NB4 (cell line): Measurements from ENCODE around the gene TUBA8.

Experiments
- CTCF ChIP-seq: IDR thresholded peaks from one replicate; pipeline ENCODE4 v1.5.1; 2012; ENCODE audit warnings: low read depth, low read length
- MAX ChIP-seq: IDR thresholded peaks from 2 replicates; pipeline ENCODE4 v1.6.1; 2011; ENCODE audit warnings: low read depth, low read length
- MYC ChIP-seq: IDR thresholded peaks from 2 replicates; pipeline ENCODE4 v1.6.1; 2011; ENCODE audit warnings: low read depth, low read length
- POLR2A ChIP-seq: IDR thresholded peaks from 2 replicates; pipeline ENCODE4 v1.6.1; 2011; ENCODE audit warnings: mild to moderate bottlenecking; ENCODE audit not compliant: insufficient read length; ENCODE audit errors: extremely low read depth

GRCh38 chr22:18120857-18121256, 10.2 kb downstream of the TUBA8 start:
- TF ChIP-seq CTCF (no peak), POLR2A (no peak), MAX (no peak), MYC (no peak)
